Lung (tissue), 12 donors: Measurements from ENCODE around the gene CRYGN. TPM values are rescaled to one million over a fixed set of nuclear protein-coding genes. Genes with fewer than 3 reads are reported as not detected.

Source experiments
- ATAC-seq: fragments of 200-7000 bp; cut with Tn5 transposase; one replicate; pipeline ENCODE4 v1.9.1; 2020; ENCODE audit warnings: moderate number of reproducible peaks; ENCODE audit not compliant: insufficient read depth, low FRiP score
- DNase-seq, 3 donors: peaks; one replicate each; pipeline ENCODE4 v3.0.0-alpha.2; 2013 to 2017
- H3K27ac ChIP-seq, 2 donors: one replicate each; pipeline ENCODE4 v1.5.1; 2013; ENCODE audit warnings: mild to moderate bottlenecking in 2 of 2, moderate library complexity in 2 of 2, control low read depth in 1 of 2, inconsistent platforms in 1 of 2, low read depth in 1 of 2, low read length in 1 of 2
- H3K27me3 ChIP-seq, 3 donors: one replicate each; pipeline ENCODE4 v1.5.1; 2013; ENCODE audit warnings: low read length in 2 of 3; ENCODE audit not compliant: control insufficient read depth in 3 of 3, insufficient read depth in 3 of 3
- H3K36me3 ChIP-seq, 4 donors: one replicate each; pipeline ENCODE4 v1.5.1; 2013; ENCODE audit warnings: low read length in 4 of 4, mild to moderate bottlenecking in 1 of 4, moderate library complexity in 1 of 4; ENCODE audit not compliant: control insufficient read depth in 4 of 4, insufficient read depth in 4 of 4
- H3K4me1 ChIP-seq, 5 donors: one replicate each; pipeline ENCODE4 v1.5.1; 2013; ENCODE audit warnings: low read length in 5 of 5, mild to moderate bottlenecking in 2 of 5, moderate library complexity in 1 of 5; ENCODE audit not compliant: control insufficient read depth in 5 of 5, insufficient read depth in 5 of 5
- H3K4me3 ChIP-seq: one replicate; pipeline ENCODE4 v1.5.1; 2013; ENCODE audit warnings: mild to moderate bottlenecking, control low read depth, moderate library complexity
- H3K9ac ChIP-seq, 2 donors: one replicate each; pipeline ENCODE4 v1.5.1; 2013; ENCODE audit warnings: low read length in 2 of 2, control low read depth in 1 of 2; ENCODE audit not compliant: insufficient read depth in 1 of 2
- H3K9me3 ChIP-seq, 4 donors: one replicate each; pipeline ENCODE4 v1.5.1; 2013; ENCODE audit warnings: low read length in 3 of 4, mild to moderate bottlenecking in 1 of 4, moderate library complexity in 1 of 4; ENCODE audit not compliant: control insufficient read depth in 4 of 4, insufficient read depth in 3 of 4
- CTCF ChIP-seq: IDR thresholded peaks from 2 replicates; pipeline ENCODE4 v1.5.1; 2012; ENCODE audit warnings: mild to moderate bottlenecking; ENCODE audit errors: control extremely low read depth, extremely low read depth
- WGBS, 2 donors: extraction: QIAGEN DNeasy Blood & Tissue Kit; methylation state at CpG; one replicate each; pipeline ENCODE4 v1.1.7; 2013; 5-methylcytosine and 5-hydroxymethylcytosine counted together
- polyA plus RNA-seq, 2 donors: library from polyadenylated mRNA; stranded (reverse); fragments of 200-250 nt; gene quantifications; one replicate each; pipeline ENCODE4 v1.2.1, GENCODE V29; 2013
- total RNA-seq, 2 donors: library from RNA; depleted of rRNA in 1 of 2; stranded (reverse); fragments of >200 nt in 1 of 2; gene quantifications; one replicate each; pipeline ENCODE4 v1.2.1, GENCODE V29; 2014 to 2021
- donor health status: control.
- donor health status: control.
- donor health status: Bipolar disorder and iron deficiency.
- donor health status: healthy.
- donor health status: DM: yes; HTN: yes; CAD: no.

CRYGN gene
- total and polyA plus RNA-seq, 4 donors, result 0.07 to 0.34 (median 0.28) TPM; not detected in 1

DNA sequence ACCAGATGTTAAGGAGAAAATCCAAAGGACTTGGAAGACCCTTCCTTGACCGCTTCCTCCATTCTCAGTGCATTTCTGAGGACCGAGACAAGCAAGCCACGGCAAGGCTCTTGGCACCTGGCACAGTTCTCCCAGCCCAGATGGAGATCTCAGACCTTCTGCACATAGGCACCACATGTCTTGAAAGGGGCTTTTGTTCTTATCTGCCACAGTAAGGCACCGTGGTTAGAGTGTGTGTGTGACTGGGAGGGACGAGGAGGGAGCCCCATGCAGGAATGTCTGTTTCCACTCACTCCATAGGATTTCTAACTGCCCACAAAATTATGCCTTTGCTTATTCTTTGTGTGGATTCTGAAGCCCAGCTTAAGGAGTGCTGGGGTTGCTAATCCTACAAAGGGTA lies 19.8 kb downstream of the CRYGN start:
- H3K27ac ChIP-seq, result no peak overlapping the region
- TF ChIP-seq CTCF, result no peak
- no peak overlapping the region for H3K4me3 ChIP-seq
- H3K4me1 ChIP-seq, result peaks cover 0 to 16% (median 9%) of the 10 kb centered on the region in 5 donors
- no peaks in the 10 kb centered on the region for H3K36me3 ChIP-seq
- no peak for ATAC-seq
- H3K9ac ChIP-seq, result no peak overlapping the region
- no peaks in the 10 kb centered on the region for H3K27me3 ChIP-seq
- DNase-seq, result no peak
- 66 to 80% methylated on average over 5 of the region's 5 CpGs for WGBS, 2 donors
- H3K9me3 ChIP-seq, result peaks cover 0 to 6% (median under 1%) of the 10 kb centered on the region in 4 donors

DNA sequence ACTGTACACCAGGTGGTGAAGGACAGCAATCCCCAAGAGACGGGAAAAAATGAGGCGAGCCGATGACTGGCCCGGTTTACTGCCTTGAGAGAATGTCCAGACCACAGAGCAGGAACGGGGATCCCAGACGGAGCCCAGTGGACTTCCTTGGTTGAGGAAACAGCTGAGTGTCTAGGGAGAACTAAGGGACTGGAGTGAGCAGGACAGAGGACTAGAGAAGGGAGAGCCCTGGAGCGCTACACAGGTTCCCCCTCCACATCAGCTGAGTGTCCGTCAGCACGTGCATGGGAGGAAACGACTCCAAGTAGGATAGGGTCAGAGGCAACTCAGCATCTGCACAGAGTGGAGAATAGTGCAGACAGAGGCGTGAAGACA lies 23.0 kb downstream of the CRYGN start:
- H3K9me3 ChIP-seq, result peaks cover 0 to 6% (median under 1%) of the 10 kb centered on the region in 4 donors
- 51 to 56% methylated on average over 11 of the region's 11 CpGs for WGBS, 2 donors
- H3K27ac ChIP-seq, result no peak overlapping the region
- no peak for ATAC-seq
- H3K36me3 ChIP-seq, result no peaks in the 10 kb centered on the region
- H3K27me3 ChIP-seq, result no peaks in the 10 kb centered on the region
- DNase-seq, result peak in 2 of 3 donors; percentile 59 to 75
- peaks cover 0 to 16% (median 9%) of the 10 kb centered on the region in 5 donors for H3K4me1 ChIP-seq
- TF ChIP-seq CTCF, result no peak
- H3K9ac ChIP-seq, result no peak overlapping the region
- H3K4me3 ChIP-seq, result no peak overlapping the region

GRCh38 chr7:151416112-151416940 lies 23.6 kb downstream of the CRYGN start:
- H3K27ac ChIP-seq, result no peak overlapping the region
- peaks cover 0 to 16% (median 9%) of the 10 kb centered on the region in 5 donors for H3K4me1 ChIP-seq
- no peak overlapping the region for H3K9ac ChIP-seq
- TF ChIP-seq CTCF, result no peak
- ATAC-seq (no peak), DNase-seq (peak; percentile 70 to 91 (median 86))
- H3K4me3 ChIP-seq, result no peak overlapping the region
- WGBS, 2 donors, result 68 to 72% methylated on average over 10 of the region's 10 CpGs
- H3K36me3 ChIP-seq, result no peaks in the 10 kb centered on the region
- peaks cover 0 to 4% (median under 1%) of the 10 kb centered on the region in 4 donors for H3K9me3 ChIP-seq
- H3K27me3 ChIP-seq, result no peaks in the 10 kb centered on the region
